ENCODE measurements around the gene NKX2-1.

DNA sequence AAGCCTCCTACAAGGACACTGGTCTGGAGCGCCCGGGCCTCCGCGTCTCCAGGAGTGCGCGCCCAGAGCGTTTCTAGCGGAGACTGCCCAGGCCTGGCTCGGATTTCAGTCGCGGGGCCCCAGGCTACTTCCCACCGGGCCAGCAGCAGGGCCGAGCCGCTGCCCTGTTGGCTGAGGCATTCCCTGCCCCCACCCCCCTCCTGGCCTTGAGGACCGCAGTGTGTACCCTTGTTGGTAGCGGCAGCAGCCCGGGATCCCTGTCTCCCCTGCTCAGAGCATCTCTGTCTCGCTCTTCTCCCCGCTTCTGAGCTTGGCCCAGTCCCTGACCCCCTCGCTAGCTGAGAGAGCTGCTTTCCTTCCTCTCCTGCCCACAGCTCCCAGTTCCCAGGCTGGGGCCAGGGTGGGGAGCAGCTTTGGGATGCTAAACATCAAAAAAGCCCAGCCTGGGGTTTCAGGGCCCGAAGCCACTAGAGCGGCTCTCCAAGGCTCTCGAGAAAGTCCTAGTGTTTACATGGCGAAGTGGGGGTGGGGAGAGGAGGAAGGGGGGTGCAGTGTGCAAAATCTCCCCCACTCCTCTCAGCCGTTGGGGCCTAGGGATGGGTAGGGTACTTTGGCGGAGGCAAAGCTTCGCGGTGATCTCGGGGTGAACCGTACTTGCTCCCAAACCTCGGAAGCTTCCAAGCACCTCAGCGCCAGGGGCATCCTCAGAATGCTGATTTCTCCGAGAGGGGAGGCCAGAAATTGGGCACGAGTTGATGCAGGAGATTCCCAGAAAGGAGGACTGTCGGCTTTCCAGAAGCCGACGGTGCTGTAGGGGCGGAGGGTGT is 6.4 kb downstream of the NKX2-1 start:
- TF ChIP-seq, protein P1, sequence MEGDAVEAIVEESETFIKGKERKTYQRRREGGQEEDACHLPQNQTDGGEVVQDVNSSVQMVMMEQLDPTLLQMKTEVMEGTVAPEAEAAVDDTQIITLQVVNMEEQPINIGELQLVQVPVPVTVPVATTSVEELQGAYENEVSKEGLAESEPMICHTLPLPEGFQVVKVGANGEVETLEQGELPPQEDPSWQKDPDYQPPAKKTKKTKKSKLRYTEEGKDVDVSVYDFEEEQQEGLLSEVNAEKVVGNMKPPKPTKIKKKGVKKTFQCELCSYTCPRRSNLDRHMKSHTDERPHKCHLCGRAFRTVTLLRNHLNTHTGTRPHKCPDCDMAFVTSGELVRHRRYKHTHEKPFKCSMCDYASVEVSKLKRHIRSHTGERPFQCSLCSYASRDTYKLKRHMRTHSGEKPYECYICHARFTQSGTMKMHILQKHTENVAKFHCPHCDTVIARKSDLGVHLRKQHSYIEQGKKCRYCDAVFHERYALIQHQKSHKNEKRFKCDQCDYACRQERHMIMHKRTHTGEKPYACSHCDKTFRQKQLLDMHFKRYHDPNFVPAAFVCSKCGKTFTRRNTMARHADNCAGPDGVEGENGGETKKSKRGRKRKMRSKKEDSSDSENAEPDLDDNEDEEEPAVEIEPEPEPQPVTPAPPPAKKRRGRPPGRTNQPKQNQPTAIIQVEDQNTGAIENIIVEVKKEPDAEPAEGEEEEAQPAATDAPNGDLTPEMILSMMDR (optimal IDR thresholded peaks at IDR 0.05 in 1 of 3, IDR thresholded peaks at IDR 0.05 in 1 of 3, conservative IDR thresholded peaks at IDR 0.05 in 1 of 3; ENCODE audit: extremely low read depth in 1 of 3, insufficient read depth in 2 of 3, low read length in 3 of 3) = no peak
- TF ChIP-seq EZH2 (IDR thresholded peaks at IDR 0.05; ENCODE audit: low read length) = peak; percentile 96
